Panc1 (cell line): ENCODE results near the gene GRK3. TPM values are rescaled to one million over a fixed set of nuclear protein-coding genes. Genes with fewer than 3 reads are reported as not detected.
A peak's percentile ranks its signal among the peaks of the same experiment; 100 is the strongest.
"Not testable (repeated sequence)": the region's sequence is repeated elsewhere in the genome, so short reads cannot be mapped to it uniquely, and the experiment has no call there.

Experiments
- ATAC-seq: fragments of 200-7000 bp; cut with Tn5 transposase; 2 replicates; pipeline ENCODE4 v1.9.1; 2020; ENCODE audit warnings: mild to moderate bottlenecking, moderate library complexity
- BruUV-seq: library from RNA; stranded (reverse); fragments of 400-500 nt; replicated peaks from 2 replicates; lab custom pipeline; 2021; lab: Mats Ljungman, UMichigan
- CTCF ChIA-PET: fragments of 300-600 bp; sonication (Branson Sonifier 250); formaldehyde crosslinking; loops from one replicate; lab custom pipeline; 2022; ENCODE audit warnings: antibody characterized with exemption; lab: Charles Lee
- POLR2A ChIA-PET: fragments of 300-600 bp; sonication (Branson Sonifier 250); formaldehyde crosslinking; loops from one replicate; lab custom pipeline; 2022; ENCODE audit warnings: antibody characterized with exemption; lab: Charles Lee
- DNase-seq: peaks from one replicate; pipeline ENCODE4 v3.0.0-alpha.2; 2010; ENCODE audit warnings: low read depth, low spot score
- H3K27ac ChIP-seq: 2 replicates; pipeline ENCODE4 v1.5.1; 2011; ENCODE audit warnings: mild to moderate bottlenecking, low read length, inconsistent platforms
- H3K27me3 ChIP-seq: fragments of 200-500 bp; sonication (Bioruptor generic); 2 replicates; pipeline ENCODE4 v1.6.0; 2014; ENCODE audit warnings: low read length, inconsistent platforms; ENCODE audit not compliant: control insufficient read depth, insufficient read depth
- H3K36me3 ChIP-seq: fragments of 200-500 bp; sonication (Bioruptor generic); 2 replicates; pipeline ENCODE4 v1.5.1; 2014; ENCODE audit warnings: inconsistent platforms, mild to moderate bottlenecking, low read length, moderate library complexity; ENCODE audit not compliant: control insufficient read depth, insufficient read depth
- H3K4me1 ChIP-seq: 2 replicates; pipeline ENCODE4 v1.5.1; 2011; ENCODE audit warnings: inconsistent platforms, mild to moderate bottlenecking, low read length, moderate library complexity; ENCODE audit not compliant: control insufficient read depth, insufficient read depth
- H3K4me3 ChIP-seq, 2 experiments: 2 replicates each; pipeline ENCODE4 v1.5.1; 2011 to 2012; ENCODE audit warnings: low read depth in 2 of 2, low read length in 2 of 2, mild to moderate bottlenecking in 2 of 2, inconsistent platforms in 1 of 2, moderate library complexity in 1 of 2
- H3K9me3 ChIP-seq: fragments of 200-500 bp; sonication (Bioruptor generic); 2 replicates; pipeline ENCODE4 v1.5.1; 2014; ENCODE audit warnings: low read depth, mild to moderate bottlenecking, inconsistent platforms, low read length, moderate library complexity; ENCODE audit not compliant: control insufficient read depth, insufficient read depth
- POLR2AphosphoS5 ChIP-seq: IDR thresholded peaks from 2 replicates; pipeline ENCODE4 v1.6.1; 2012; ENCODE audit warnings: mild to moderate bottlenecking, low read depth, low read length, moderate library complexity
- REST ChIP-seq, 2 experiments: IDR thresholded peaks; 2 replicates each; pipeline ENCODE4 v1.6.1; 2011 to 2012; ENCODE audit warnings: low read depth in 2 of 2, control low read depth in 1 of 2, low read length in 1 of 2, mild to moderate bottlenecking in 1 of 2, moderate library complexity in 1 of 2; ENCODE audit not compliant: insufficient read depth in 1 of 2
- SIN3A ChIP-seq: IDR thresholded peaks from 2 replicates; pipeline ENCODE4 v1.6.1; 2012; ENCODE audit warnings: low read depth, mild to moderate bottlenecking, low read length, moderate library complexity, borderline replicate concordance; ENCODE audit not compliant: insufficient read depth
- TCF7L2 ChIP-seq: IDR thresholded peaks from 2 replicates; pipeline ENCODE4 v1.6.1; 2011; ENCODE audit warnings: mild to moderate bottlenecking, low read depth, low read length, inconsistent platforms
- in situ Hi-C: cut with HindIII; loops from 2 replicates; pipeline ENCODE4 v1.10.0; 2016; ENCODE audit warnings: low sequenced_read_pairs, low pct_unique_long_range_greater_than_20kb
- intact Hi-C: fragments of 100-400 bp; cut with micrococcal nuclease; formaldehyde crosslinking; loops from one replicate; pipeline ENCODE4 v1.10.0; 2022; ENCODE audit not compliant: unreplicated experiment
- total RNA-seq: library from RNA; stranded (reverse); gene quantifications from one replicate; pipeline ENCODE4 v1.2.1, GENCODE V29; 2021; ENCODE audit not compliant: unreplicated experiment
- TF ChIP-seq, protein P1 (sequence below): fragments of 450-650 bp; IDR thresholded peaks from 2 replicates; pipeline ENCODE4 v1.5.1; 2017; ENCODE audit warnings: mild to moderate bottlenecking

GRK3 gene
- total RNA-seq, 1 experiment from 2014 or later: 12.0 TPM

DNA sequence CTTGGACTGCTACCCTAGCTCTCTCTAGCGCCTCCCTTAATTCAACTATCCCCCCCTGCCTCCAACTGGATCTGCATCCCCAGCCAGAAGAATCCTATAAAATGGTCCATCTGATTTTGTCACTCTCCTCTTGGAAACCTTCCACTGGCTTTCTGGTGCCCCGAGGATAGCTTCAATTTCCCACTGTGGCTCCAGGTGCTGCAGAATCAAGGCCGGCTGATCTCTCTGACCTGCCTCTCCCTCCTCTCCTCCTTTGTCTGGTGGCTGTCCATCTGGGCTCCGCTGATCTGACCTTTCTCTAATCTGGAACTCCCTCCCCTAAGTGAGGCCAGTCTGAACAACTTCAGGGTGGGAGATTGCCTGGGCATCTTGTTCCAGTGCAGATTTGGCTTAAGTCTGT is 6.1 kb upstream of the GRK3 start:
- no peak overlapping the region for H3K27ac ChIP-seq
- CTCF ChIA-PET: no interaction called here
- in situ Hi-C loops: no loop called here
- H3K4me1 ChIP-seq: no peaks in the 10 kb centered on the region
- no peak for TF ChIP-seq REST (IDR thresholded peaks at IDR 0.05; ENCODE audit: insufficient read depth in 1 of 2, low read depth in 2 of 2, low read length in 1 of 2)
- TF ChIP-seq POLR2AphosphoS5: no peak
- TF ChIP-seq, protein P1, sequence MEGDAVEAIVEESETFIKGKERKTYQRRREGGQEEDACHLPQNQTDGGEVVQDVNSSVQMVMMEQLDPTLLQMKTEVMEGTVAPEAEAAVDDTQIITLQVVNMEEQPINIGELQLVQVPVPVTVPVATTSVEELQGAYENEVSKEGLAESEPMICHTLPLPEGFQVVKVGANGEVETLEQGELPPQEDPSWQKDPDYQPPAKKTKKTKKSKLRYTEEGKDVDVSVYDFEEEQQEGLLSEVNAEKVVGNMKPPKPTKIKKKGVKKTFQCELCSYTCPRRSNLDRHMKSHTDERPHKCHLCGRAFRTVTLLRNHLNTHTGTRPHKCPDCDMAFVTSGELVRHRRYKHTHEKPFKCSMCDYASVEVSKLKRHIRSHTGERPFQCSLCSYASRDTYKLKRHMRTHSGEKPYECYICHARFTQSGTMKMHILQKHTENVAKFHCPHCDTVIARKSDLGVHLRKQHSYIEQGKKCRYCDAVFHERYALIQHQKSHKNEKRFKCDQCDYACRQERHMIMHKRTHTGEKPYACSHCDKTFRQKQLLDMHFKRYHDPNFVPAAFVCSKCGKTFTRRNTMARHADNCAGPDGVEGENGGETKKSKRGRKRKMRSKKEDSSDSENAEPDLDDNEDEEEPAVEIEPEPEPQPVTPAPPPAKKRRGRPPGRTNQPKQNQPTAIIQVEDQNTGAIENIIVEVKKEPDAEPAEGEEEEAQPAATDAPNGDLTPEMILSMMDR: no peak
- TF ChIP-seq SIN3A: no peak
- TF ChIP-seq TCF7L2: no peak
- intact Hi-C loops: no loop called here
- no peaks in the 10 kb centered on the region for H3K9me3 ChIP-seq
- POLR2A ChIA-PET: no interaction called here
- no TSS peak for BruUV-seq
- H3K36me3 ChIP-seq: no peaks in the 10 kb centered on the region
- no peak overlapping the region for H3K4me3 ChIP-seq
- no peaks in the 10 kb centered on the region for H3K27me3 ChIP-seq
- no peak for DNase-seq
- no peak for ATAC-seq

GRCh38 chr22:25559910-25560309 is 4.6 kb upstream of the GRK3 start:
- intact Hi-C loops, DNase-seq, POLR2A ChIA-PET, H3K4me3 ChIP-seq, CTCF ChIA-PET, BruUV-seq, H3K36me3 ChIP-seq, H3K27me3 ChIP-seq, H3K27ac ChIP-seq, H3K4me1 ChIP-seq, ATAC-seq, in situ Hi-C loops, H3K9me3 ChIP-seq: not testable (repeated sequence)

- ATAC-seq, H3K27me3 ChIP-seq, H3K4me1 ChIP-seq, H3K27ac ChIP-seq, in situ Hi-C loops, BruUV-seq, H3K9me3 ChIP-seq, DNase-seq, intact Hi-C loops, CTCF ChIA-PET, H3K4me3 ChIP-seq, POLR2A ChIA-PET, H3K36me3 ChIP-seq: not testable (repeated sequence)
These were observed 3.3 kb upstream of the GRK3 start for GRCh38 chr22:25561182-25561581.

DNA sequence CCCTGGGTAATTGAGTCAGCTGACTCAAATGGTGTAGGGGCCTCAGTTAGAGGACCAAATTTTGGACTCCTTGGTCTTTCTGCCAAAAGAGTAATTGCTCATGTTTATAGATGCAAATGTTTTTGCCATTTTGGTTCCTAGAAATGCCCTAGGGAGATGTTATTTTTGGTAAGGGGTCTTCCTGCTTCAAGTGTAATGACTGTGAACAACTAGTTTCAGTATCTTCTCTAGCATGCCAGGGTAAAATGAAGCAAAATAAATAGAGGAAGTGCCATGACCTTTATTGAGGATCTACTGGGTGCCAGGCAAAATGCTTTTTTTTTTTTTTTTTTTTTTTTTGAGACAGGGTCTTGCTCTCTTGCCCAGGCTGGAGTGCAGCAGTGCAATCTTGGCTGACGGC is 2.5 kb upstream of the GRK3 start:
- H3K36me3 ChIP-seq, H3K27me3 ChIP-seq, intact Hi-C loops, H3K27ac ChIP-seq, H3K4me3 ChIP-seq, in situ Hi-C loops, DNase-seq, POLR2A ChIA-PET, CTCF ChIA-PET, ATAC-seq, BruUV-seq, H3K9me3 ChIP-seq: not testable (repeated sequence)
- H3K4me1 ChIP-seq: peaks cover 12% of the 10 kb centered on the region

GRCh38 chr22:25562966-25563760 is 1.3 kb upstream of the GRK3 start:
- H3K9me3 ChIP-seq, intact Hi-C loops, BruUV-seq, ATAC-seq, DNase-seq, in situ Hi-C loops, H3K36me3 ChIP-seq, CTCF ChIA-PET, H3K27me3 ChIP-seq, POLR2A ChIA-PET: not testable (repeated sequence)
- H3K4me1 ChIP-seq: peaks cover 20% of the 10 kb centered on the region
- peak overlapping the region; percentile 79; the same call in 1 of the 2 replicates for H3K27ac ChIP-seq
- H3K4me3 ChIP-seq: peak overlapping the region; percentile 70 to 74
